PC-3 (cell line): ENCODE data around the gene NKD1. TPM values are rescaled to one million over a fixed set of nuclear protein-coding genes. Genes with fewer than 3 reads are reported as not detected.

ENCODE experiments used
- ATAC-seq: fragments of 200-7000 bp; cut with Tn5 transposase; 2 replicates; pipeline ENCODE4 v1.9.1; 2020; ENCODE audit warnings: mild to moderate bottlenecking, moderate library complexity
- BruUV-seq: library from RNA; stranded (reverse); fragments of 400-500 nt; replicated peaks from 2 replicates; lab custom pipeline; 2021; lab: Mats Ljungman, UMichigan
- CTCF ChIA-PET: fragments of 300-600 bp; sonication (Branson Sonifier 250); formaldehyde crosslinking; loops from one replicate; lab custom pipeline; 2022; ENCODE audit warnings: antibody characterized with exemption; lab: Charles Lee
- POLR2A ChIA-PET: fragments of 300-600 bp; sonication (Branson Sonifier 250); formaldehyde crosslinking; loops from one replicate; lab custom pipeline; 2022; ENCODE audit warnings: antibody characterized with exemption; ENCODE audit not compliant: unreplicated experiment; lab: Charles Lee
- DNase-seq: peaks from one replicate; pipeline ENCODE4 v3.0.0-alpha.2; 2015
- H2AFZ ChIP-seq: fragments of 300-600 bp; sonication (generic); 2 replicates; pipeline ENCODE4 v1.6.0; 2016; ENCODE audit warnings: antibody characterized with exemption, low read length
- H3F3A ChIP-seq: fragments of 300-600 bp; sonication (generic); one replicate; pipeline ENCODE4 v1.6.0; 2017; ENCODE audit warnings: antibody characterized with exemption, low read length, control low read depth, mild to moderate bottlenecking; ENCODE audit not compliant: unreplicated experiment
- H3K27ac ChIP-seq: fragments of 300-600 bp; sonication (generic); 2 replicates; pipeline ENCODE4 v1.5.1; 2016; ENCODE audit warnings: mild to moderate bottlenecking, low read length
- H3K27me3 ChIP-seq: fragments of 300-600 bp; sonication (generic); 2 replicates; pipeline ENCODE4 v1.6.1; 2016; ENCODE audit warnings: low read length, mixed read lengths
- H3K36me3 ChIP-seq: fragments of 300-600 bp; sonication (generic); 2 replicates; pipeline ENCODE4 v1.6.1; 2016; ENCODE audit warnings: low read depth, mixed run types, low read length, mixed read lengths
- H3K4me1 ChIP-seq: fragments of 300-600 bp; sonication (generic); 2 replicates; pipeline ENCODE4 v1.5.1; 2016; ENCODE audit warnings: low read length; ENCODE audit not compliant: insufficient read depth
- H3K4me2 ChIP-seq: fragments of 300-600 bp; sonication (generic); 2 replicates; pipeline ENCODE4 v1.6.0; 2016; ENCODE audit warnings: low read length
- H3K4me3 ChIP-seq: fragments of 300-600 bp; sonication (generic); 2 replicates; pipeline ENCODE4 v1.5.1; 2016; ENCODE audit warnings: mild to moderate bottlenecking, low read length, mixed read lengths
- H3K79me2 ChIP-seq: fragments of 300-600 bp; sonication (generic); 2 replicates; pipeline ENCODE4 v1.6.1; 2017; ENCODE audit warnings: low read length, mixed read lengths
- H3K9ac ChIP-seq: fragments of 300-600 bp; sonication (generic); 2 replicates; pipeline ENCODE4 v1.6.0; 2016; ENCODE audit warnings: mild to moderate bottlenecking, low read length
- H3K9me2 ChIP-seq: fragments of 300-600 bp; sonication (generic); replicated peaks from 2 replicates; pipeline ENCODE4 v1.6.1; 2016; ENCODE audit warnings: mixed run types, low read length, mixed read lengths
- H3K9me3 ChIP-seq: fragments of 300-600 bp; sonication (generic); 2 replicates; pipeline ENCODE4 v1.6.1; 2016; ENCODE audit warnings: low read length, mixed read lengths
- H4K20me1 ChIP-seq: fragments of 300-600 bp; sonication (generic); 2 replicates; pipeline ENCODE4 v1.6.1; 2016; ENCODE audit warnings: low read length, mixed read lengths
- CTCF ChIP-seq: fragments of 300-600 bp; sonication (generic); conservative IDR thresholded peaks from 2 replicates; pipeline ENCODE4 v1.5.1; 2017; ENCODE audit warnings: antibody characterized with exemption, low read depth, mild to moderate bottlenecking, low read length
- EZH2 ChIP-seq: fragments of 300-600 bp; sonication (generic); IDR thresholded peaks from one replicate; pipeline ENCODE4 v1.6.1; 2017; ENCODE audit warnings: antibody characterized with exemption, mild to moderate bottlenecking, low read length; ENCODE audit not compliant: unreplicated experiment
- EZH2phosphoT487 ChIP-seq: fragments of 300-600 bp; sonication (generic); IDR thresholded peaks from 2 replicates; pipeline ENCODE4 v1.6.1; 2018; ENCODE audit warnings: mild to moderate bottlenecking, antibody characterized with exemption, low read length, borderline replicate concordance
- intact Hi-C: fragments of 100-400 bp; cut with micrococcal nuclease; formaldehyde crosslinking; loops from 2 replicates; pipeline ENCODE4 v1.9.0; 2023
- total RNA-seq: library from RNA; depleted of rRNA; stranded (reverse); fragments of >200 nt; gene quantifications from 2 replicates; pipeline ENCODE4 v1.2.3, GENCODE V29; 2014

Gene NKD1
- total RNA-seq, 1 experiment from 2014 or later = 0.07 TPM

GRCh38 chr16:50532576-50532975 is 15.6 kb upstream of the NKD1 start:
- Histone ChIP-seq H3K4me3 (no peak overlapping the region), H3K9ac (no peak overlapping the region), H4K20me1 (no peaks in the 10 kb centered on the region), H3K9me2 (no peaks in the 10 kb centered on the region), H3K27me3 (no peaks in the 10 kb centered on the region), H2AFZ (no peak overlapping the region), H3K9me3 (no peaks in the 10 kb centered on the region), H3K4me1 (no peaks in the 10 kb centered on the region), H3K27ac (no peak overlapping the region), H3F3A (no peaks in the 10 kb centered on the region), H3K79me2 (no peaks in the 10 kb centered on the region), H3K4me2 (no peak overlapping the region), H3K36me3 (no peaks in the 10 kb centered on the region)
- no TSS peak for BruUV-seq
- intact Hi-C loops = no loop called here
- ATAC-seq (no peak), DNase-seq (no peak)
- POLR2A ChIA-PET = no interaction called here
- CTCF ChIA-PET = no interaction called here
- TF ChIP-seq EZH2phosphoT487 (no peak), EZH2 (no peak)

GRCh38 chr16:50533317-50533716 is 14.9 kb upstream of the NKD1 start:
- no peak for DNase-seq
- no peak overlapping the region for H3K27ac ChIP-seq
- TF ChIP-seq EZH2 (no peak), EZH2phosphoT487 (no peak), CTCF (no peak)
- no TSS peak for BruUV-seq
- H3K4me3 ChIP-seq = no peak overlapping the region
- no peaks in the 10 kb centered on the region for H3F3A ChIP-seq
- CTCF ChIA-PET = interaction anchor here (0.7 kb wide), 1 partner anchor 22 kb away, joined by 3 read pairs; no protein-coding TSS in a partner anchor
- POLR2A ChIA-PET = no interaction called here
- no peaks in the 10 kb centered on the region for H3K9me3 ChIP-seq
- H3K9ac ChIP-seq = no peak overlapping the region
- H3K9me2 ChIP-seq = no peaks in the 10 kb centered on the region
- no peaks in the 10 kb centered on the region for H3K36me3 ChIP-seq
- no peaks in the 10 kb centered on the region for H3K27me3 ChIP-seq
- no peak overlapping the region for H3K4me2 ChIP-seq
- no peaks in the 10 kb centered on the region for H3K79me2 ChIP-seq
- intact Hi-C loops = no loop called here
- H2AFZ ChIP-seq = no peak overlapping the region
- no peaks in the 10 kb centered on the region for H4K20me1 ChIP-seq
- no peaks in the 10 kb centered on the region for H3K4me1 ChIP-seq
- no peak for ATAC-seq

GRCh38 chr16:50534091-50534490 is 14.1 kb upstream of the NKD1 start:
- CTCF ChIA-PET = no interaction called here
- TF ChIP-seq CTCF (no peak), EZH2 (no peak), EZH2phosphoT487 (no peak)
- DNase-seq (no peak), ATAC-seq (no peak)
- Histone ChIP-seq H3K9me3 (no peaks in the 10 kb centered on the region), H3F3A (no peaks in the 10 kb centered on the region), H2AFZ (no peak overlapping the region), H3K27ac (no peak overlapping the region), H4K20me1 (no peaks in the 10 kb centered on the region), H3K79me2 (no peaks in the 10 kb centered on the region), H3K9me2 (no peaks in the 10 kb centered on the region), H3K9ac (no peak overlapping the region), H3K4me2 (no peak overlapping the region), H3K4me1 (no peaks in the 10 kb centered on the region), H3K36me3 (no peaks in the 10 kb centered on the region), H3K4me3 (no peak overlapping the region), H3K27me3 (no peaks in the 10 kb centered on the region)
- intact Hi-C loops = no loop called here
- no TSS peak for BruUV-seq
- POLR2A ChIA-PET = no interaction called here
